OCI-LY3 (cell line): ENCODE data around the gene LGALS3.

Experiments used
- CTCF ChIP-seq: fragments of 200-600, 300-600 bp; sonication (generic); IDR thresholded peaks from 2 replicates; pipeline ENCODE4 v1.5.1; 2014; ENCODE audit warnings: antibody characterized with exemption, low read length, low read depth
- EZH2phosphoT487 ChIP-seq: fragments of 200-600 bp; shearing (Covaris generic); IDR thresholded peaks from 2 replicates; pipeline ENCODE4 v1.6.1; 2018; ENCODE audit warnings: antibody characterized with exemption, mixed run types, low read depth

- TF ChIP-seq CTCF (no peak), EZH2phosphoT487 (no peak)
Measured at GRCh38 chr14:55190906-55191202, 61.8 kb downstream of the LGALS3 start.
